Adrenal gland (tissue), 12 donors: Measurements from ENCODE around the gene TRAK1. TPM values are rescaled to one million over a fixed set of nuclear protein-coding genes. Genes with fewer than 3 reads are reported as not detected.

Experiments used
- DNase-seq, 7 donors: peaks; one replicate each; pipeline ENCODE4 v3.0.0-alpha.2; 2019 to 2020
- H3K27ac ChIP-seq, 5 donors: fragments of 200-600 bp; sonication (generic) in 4 of 5; 1 replicate in 3 of 5; 2 replicates in 2 of 5; pipeline versions ENCODE4 v1.5.1 to v1.8.0; 2016 to 2020; ENCODE audit warnings: mild to moderate bottlenecking in 1 of 5
- H3K27me3 ChIP-seq: fragments of 200-600 bp; 2 replicates; pipeline ENCODE4 v1.8.0; 2021
- H3K36me3 ChIP-seq, 2 donors: fragments of 200-600 bp; replicated peaks in 1 of 2; 1 replicate in 1 of 2; 2 replicates in 1 of 2; pipeline versions ENCODE4 v1.5.1 to v1.8.0; 2018 to 2022
- H3K4me1 ChIP-seq, 2 donors: fragments of 200-600 bp; replicated peaks in 1 of 2; 1 replicate in 1 of 2; 2 replicates in 1 of 2; pipeline versions ENCODE4 v1.5.1 to v1.8.0; 2018 to 2021
- H3K4me3 ChIP-seq, 4 donors: fragments of 200-600 bp; sonication (generic) in 3 of 4; one replicate each; pipeline ENCODE4 v1.5.1; 2016 to 2018
- H3K9me3 ChIP-seq, 3 donors: fragments of 200-600 bp; sonication (generic) in 1 of 3; replicated peaks in 1 of 3; 1 replicate in 2 of 3; 2 replicates in 1 of 3; pipeline versions ENCODE4 v1.5.1 to v1.8.0; 2016 to 2021
- POLR2A ChIP-seq, 2 donors: fragments of 450-650 bp; IDR thresholded peaks; one replicate each; pipeline ENCODE4 v1.6.1; 2017; ENCODE audit warnings: antibody characterized with exemption in 2 of 2, mild to moderate bottlenecking in 2 of 2, moderate library complexity in 1 of 2
- WGBS, 4 donors: extraction: QIAGEN DNeasy Blood & Tissue Kit in 2 of 4; methylation state at CpG; one replicate each; pipeline versions ENCODE4 v1.1.5 to v1.1.7; 2013 to 2017; 5-methylcytosine and 5-hydroxymethylcytosine counted together
- intact Hi-C, 2 donors: fragments of 100-400 bp; cut with DNase I; formaldehyde crosslinking; loops; one replicate each; pipeline versions ENCODE4 v1.14.1 to v1.15.0; 2022 to 2023
- polyA plus RNA-seq, 3 donors: library from polyadenylated mRNA; stranded (reverse); fragments of 200-250 nt in 2 of 3; fragments of 350-450 nt in 1 of 3; fragmentation: Illumina TruSeq in 1 of 3; extraction: RNeasy Lipid Tissue Mini Kit (QIAGEN cat#74804) in 1 of 3; gene quantifications; one replicate each; pipeline ENCODE4 v1.2.3, GENCODE V29; 2013 to 2014
- small RNA-seq, 2 donors: library from RNA; depleted of rRNA; stranded (forward); fragments of <200 nt; gene quantifications; one replicate each; pipeline ENCODE3, GENCODE V24; 2016
- total RNA-seq, 9 donors: library from RNA; depleted of rRNA in 4 of 9; stranded (reverse); fragments of >200 nt in 4 of 9; fragments of 120-200 nt in 1 of 9; fragmentation: NEBNext Ultra II Directional in 1 of 9; extraction: Animal tissue kit (Norgen Biotek cat#: 25700) in 1 of 9; gene quantifications; one replicate each; pipeline versions ENCODE4 v1.1.0 to v1.2.4, GENCODE V29; 2013 to 2023
- donor health status: healthy with polysubstance abuse.
- donor health status: Bipolar disorder and iron deficiency.
- donor health status: DM: yes; HTN: yes; CAD: no.
- donor health status: DM: no; HTN: no; CAD: no.
- donor health status: DM: no; HTN: no; CAD: no.
- donor health status: DM: yes; HTN: yes; CAD: no.

The TRAK1 gene
- total and polyA plus RNA-seq, 12 donors = 13.1 to 38.1 (median 26.4) TPM

- Histone ChIP-seq H3K36me3 (no peaks in the 10 kb centered on the region), H3K4me1 (no peaks in the 10 kb centered on the region), H3K27me3 (no peaks in the 10 kb centered on the region), H3K27ac (no peak overlapping the region), H3K4me3 (no peak overlapping the region), H3K9me3 (no peaks in the 10 kb centered on the region)
- 54 to 83% (median 59%) methylated on average over 1 of the region's 1 CpG for WGBS, 4 donors
- DNase-seq = no peak
- intact Hi-C loops = no loop called here
- no peak for TF ChIP-seq POLR2A (IDR thresholded peaks at IDR 0.05)
Observed at GRCh38 chr3:42275217-42275616, 184.1 kb downstream of the TRAK1 start.

Small RNAs within 50 kb of the gene (small RNA-seq; reads per million reads assigned to genes)
- gene RNU4-78P = 0 reads per million in 2 donors

Other genes starting within 250 kb of the TRAK1 start
- gene ULK4, start 129.3 kb upstream of the TRAK1 start, total RNA-seq = 10 to 100 TPM in 4 of 9 donors, 1 to 10 TPM in 5; 2.9 to 24.5 (median 8.5) TPM
- 1 to 10 TPM; 1.6 to 4.0 (median 2.7) TPM for gene ULK4, start 129.3 kb upstream of the TRAK1 start, polyA plus RNA-seq
- gene CCK, start 174.8 kb downstream of the TRAK1 start, total RNA-seq = 1 to 10 TPM in 3 of 9 donors, under 1 TPM in 2, not detected in 4; 0.48 to 5.5 (median 1.7) TPM
- gene CCK, start 174.8 kb downstream of the TRAK1 start, polyA plus RNA-seq = under 1 TPM; 0.13 to 0.48 (median 0.46) TPM